ENCODE data around the gene CTSW.
A peak's percentile ranks its signal among the peaks of the same experiment; 100 is the strongest.

Gene CTSW

DNA sequence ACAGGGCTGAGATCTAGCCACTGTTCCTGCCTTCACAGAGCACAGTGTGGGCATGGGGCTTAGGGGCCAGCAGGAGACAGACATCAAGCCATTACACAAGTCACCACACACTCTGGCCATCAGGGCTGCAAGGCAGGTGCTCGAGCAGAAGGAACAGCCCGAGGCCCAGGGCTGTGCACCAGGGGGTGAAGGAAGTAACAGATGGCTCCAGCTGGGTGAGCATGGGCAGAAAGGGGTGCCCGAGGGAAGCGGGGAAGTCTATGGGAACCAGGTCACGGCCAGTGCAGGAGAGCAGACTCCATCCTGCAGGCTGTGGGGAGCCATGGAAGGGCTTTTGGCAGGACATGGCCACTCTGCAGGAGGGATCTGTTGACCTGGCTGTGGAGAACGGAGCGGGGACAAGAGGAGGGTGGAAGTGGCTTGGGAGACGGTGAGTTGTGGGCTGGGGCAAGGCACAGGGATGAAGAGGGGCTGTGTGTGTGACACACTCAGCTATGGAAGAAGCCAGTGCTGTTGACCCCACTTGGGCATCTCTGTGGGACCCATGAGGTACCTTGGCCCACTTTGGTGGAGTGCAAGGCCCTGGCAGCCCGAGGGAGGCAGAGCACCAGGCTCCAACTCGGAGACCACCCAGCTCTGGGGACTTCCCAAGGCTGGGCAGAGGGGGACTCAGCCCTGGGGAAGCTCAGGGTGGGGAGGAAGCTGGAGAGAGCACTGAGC lies 35.6 kb downstream of the CTSW start:
- Histone ChIP-seq H3K4me3 (no peak overlapping the region), H3K9ac (ENCODE audit: insufficient read length) (no peak overlapping the region), H3K27ac (no peak overlapping the region), H3K9me3 (ENCODE audit: low read depth, low read length) (no peaks in the 10 kb centered on the region), H3K36me3 (ENCODE audit: insufficient read depth, low read length) (no peaks in the 10 kb centered on the region)
- TF ChIP-seq EZH2 (IDR thresholded peaks at IDR 0.05) (no peak), FOXP2 (optimal IDR thresholded peaks at IDR 0.05; ENCODE audit: control extremely low read depth, extremely low read length, insufficient read depth) (no peak), POLR2AphosphoS5 (IDR thresholded peaks at IDR 0.05; ENCODE audit: borderline replicate concordance, low read depth, low read length) (no peak)
- no peak for DNase-seq (ENCODE audit: low read depth, low spot score)

DNA sequence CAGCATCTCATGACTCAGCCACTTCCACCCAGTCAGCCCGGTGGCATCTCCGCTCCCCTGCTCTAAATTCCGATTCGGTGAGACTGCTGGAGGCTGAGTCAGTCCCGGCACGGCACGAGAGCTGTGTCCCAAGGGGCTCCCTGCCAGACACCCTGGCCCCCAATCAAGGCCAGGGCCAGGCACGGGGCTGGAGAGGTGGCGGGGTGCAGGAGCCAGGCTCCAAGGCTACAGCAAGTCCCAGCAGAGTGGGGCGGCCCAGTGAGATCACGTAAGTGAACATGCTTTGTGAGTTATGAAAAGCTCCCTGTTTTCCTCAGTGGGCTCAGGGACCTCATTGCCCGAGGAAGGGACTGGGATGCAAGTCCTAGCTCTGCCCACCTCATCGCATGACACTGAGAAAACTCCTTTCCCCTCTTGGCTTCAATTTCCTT lies 36.2 kb downstream of the CTSW start:
- no peak overlapping the region for H3K4me3 ChIP-seq
- no peak for DNase-seq (ENCODE audit: low read depth, low spot score)
- H3K9ac ChIP-seq (ENCODE audit: insufficient read length): no peak overlapping the region
- H3K36me3 ChIP-seq (ENCODE audit: insufficient read depth, low read length): no peaks in the 10 kb centered on the region
- H3K9me3 ChIP-seq (ENCODE audit: low read depth, low read length): no peaks in the 10 kb centered on the region
- H3K27ac ChIP-seq: peak overlapping the region; percentile 26; the same call in 1 of the 2 replicates
- TF ChIP-seq POLR2AphosphoS5 (IDR thresholded peaks at IDR 0.05; ENCODE audit: borderline replicate concordance, low read depth, low read length): no peak
- no peak for TF ChIP-seq FOXP2 (optimal IDR thresholded peaks at IDR 0.05; ENCODE audit: control extremely low read depth, extremely low read length, insufficient read depth)
- TF ChIP-seq EZH2 (IDR thresholded peaks at IDR 0.05): no peak

DNA sequence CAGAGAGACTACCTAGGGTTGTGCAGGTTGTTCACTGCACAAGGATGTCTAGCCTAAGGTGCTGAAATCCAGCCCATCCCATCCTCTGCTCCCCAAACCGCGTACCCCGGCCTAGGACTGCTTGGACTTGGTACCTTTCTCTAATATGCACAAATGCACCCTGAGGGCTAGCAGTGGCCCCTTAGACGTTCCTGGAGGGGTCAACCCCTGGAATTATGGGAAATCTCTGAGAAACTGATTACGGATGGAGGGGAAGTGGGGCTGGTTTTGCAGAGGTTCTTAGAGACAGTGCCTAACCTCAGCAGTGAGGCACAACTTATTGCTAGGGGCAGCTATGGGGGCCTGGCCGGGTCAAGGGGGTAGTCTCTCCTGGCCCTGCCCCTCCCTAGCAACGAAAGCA lies 36.8 kb downstream of the CTSW start:
- H3K4me3 ChIP-seq: no peak overlapping the region
- no peaks in the 10 kb centered on the region for H3K36me3 ChIP-seq (ENCODE audit: insufficient read depth, low read length)
- no peak overlapping the region for H3K27ac ChIP-seq
- no peak for DNase-seq (ENCODE audit: low read depth, low spot score)
- H3K9me3 ChIP-seq (ENCODE audit: low read depth, low read length): no peaks in the 10 kb centered on the region
- TF ChIP-seq EZH2 (IDR thresholded peaks at IDR 0.05): no peak
- TF ChIP-seq FOXP2 (optimal IDR thresholded peaks at IDR 0.05; ENCODE audit: control extremely low read depth, extremely low read length, insufficient read depth): no peak
- TF ChIP-seq POLR2AphosphoS5 (IDR thresholded peaks at IDR 0.05; ENCODE audit: borderline replicate concordance, low read depth, low read length): no peak
- H3K9ac ChIP-seq (ENCODE audit: insufficient read length): no peak overlapping the region

DNA sequence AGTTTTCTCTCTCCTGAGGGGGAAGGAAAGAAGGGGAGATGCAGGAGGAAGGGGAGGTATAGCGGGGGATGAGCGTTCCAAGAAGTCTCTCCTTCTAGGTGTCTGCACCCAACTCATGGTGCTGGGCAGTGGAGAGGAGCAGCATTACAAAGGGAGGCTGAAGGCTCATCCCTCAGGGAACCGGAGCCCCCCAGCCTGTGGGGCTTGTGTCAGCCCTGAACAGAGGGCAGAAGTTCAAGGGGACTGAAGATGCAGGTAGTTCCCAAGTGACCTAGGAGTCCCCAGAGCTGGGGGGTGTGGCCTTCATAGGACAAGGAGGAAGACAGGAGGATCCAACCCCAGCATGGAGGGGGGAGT lies 37.4 kb downstream of the CTSW start:
- H3K9ac ChIP-seq (ENCODE audit: insufficient read length): no peak overlapping the region
- H3K27ac ChIP-seq: no peak overlapping the region
- H3K36me3 ChIP-seq (ENCODE audit: insufficient read depth, low read length): no peaks in the 10 kb centered on the region
- no peak overlapping the region for H3K4me3 ChIP-seq
- no peaks in the 10 kb centered on the region for H3K9me3 ChIP-seq (ENCODE audit: low read depth, low read length)
- no peak for DNase-seq (ENCODE audit: low read depth, low spot score)
- no peak for TF ChIP-seq EZH2 (IDR thresholded peaks at IDR 0.05)
- no peak for TF ChIP-seq FOXP2 (optimal IDR thresholded peaks at IDR 0.05; ENCODE audit: control extremely low read depth, extremely low read length, insufficient read depth)
- TF ChIP-seq POLR2AphosphoS5 (IDR thresholded peaks at IDR 0.05; ENCODE audit: borderline replicate concordance, low read depth, low read length): no peak

DNA sequence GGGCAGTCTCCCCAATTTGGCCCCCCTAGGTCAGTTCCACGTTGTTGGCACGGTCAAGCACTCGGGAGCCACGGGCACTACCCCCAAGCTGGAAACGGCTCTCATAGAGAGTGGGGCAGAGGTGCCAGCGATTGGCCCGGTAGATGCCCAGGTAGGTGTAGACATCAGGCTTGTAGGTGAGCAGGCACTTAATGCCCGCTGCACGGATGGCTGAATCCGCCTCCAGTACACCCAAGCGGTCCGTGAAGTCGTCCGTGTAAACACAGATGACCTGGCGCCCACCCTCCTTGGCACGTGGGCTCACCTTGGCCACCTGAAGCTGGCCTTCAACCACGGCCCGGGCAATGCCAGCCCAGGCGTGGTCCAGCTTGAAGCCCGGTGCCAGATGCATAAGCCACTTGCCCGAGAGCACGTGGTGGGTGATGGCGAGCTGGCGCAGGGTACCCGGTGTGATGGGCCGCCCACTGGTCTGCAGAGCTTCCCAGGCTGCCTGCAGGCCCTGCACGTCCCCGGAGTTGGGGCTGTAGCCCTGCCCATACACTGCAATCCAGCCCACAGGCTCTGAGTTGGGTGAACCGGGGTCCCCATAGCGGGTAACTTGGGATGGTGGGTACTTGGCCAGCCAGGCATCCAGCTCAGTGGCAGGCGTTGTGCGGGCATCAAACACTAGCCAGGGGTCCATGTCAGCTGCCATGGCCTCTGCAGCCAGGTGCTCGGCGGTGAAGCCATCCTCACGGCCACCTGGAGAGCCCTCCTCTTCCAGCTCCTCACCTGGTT lies 38.0 kb downstream of the CTSW start:
- Histone ChIP-seq H3K36me3 (ENCODE audit: insufficient read depth, low read length) (no peaks in the 10 kb centered on the region; the same call in 1 of the 2 replicates), H3K9me3 (ENCODE audit: low read depth, low read length) (no peaks in the 10 kb centered on the region), H3K9ac (ENCODE audit: insufficient read length) (peak overlapping the region; percentile 97), H3K27ac (no peak overlapping the region), H3K4me3 (peak overlapping the region; percentile 98)
- DNase-seq (ENCODE audit: low read depth, low spot score): no peak
- TF ChIP-seq POLR2AphosphoS5 (IDR thresholded peaks at IDR 0.05; ENCODE audit: borderline replicate concordance, low read depth, low read length): no peak; the same call in 1 of the 2 replicates
- TF ChIP-seq EZH2 (IDR thresholded peaks at IDR 0.05): no peak
- no peak for TF ChIP-seq FOXP2 (optimal IDR thresholded peaks at IDR 0.05; ENCODE audit: control extremely low read depth, extremely low read length, insufficient read depth)

DNA sequence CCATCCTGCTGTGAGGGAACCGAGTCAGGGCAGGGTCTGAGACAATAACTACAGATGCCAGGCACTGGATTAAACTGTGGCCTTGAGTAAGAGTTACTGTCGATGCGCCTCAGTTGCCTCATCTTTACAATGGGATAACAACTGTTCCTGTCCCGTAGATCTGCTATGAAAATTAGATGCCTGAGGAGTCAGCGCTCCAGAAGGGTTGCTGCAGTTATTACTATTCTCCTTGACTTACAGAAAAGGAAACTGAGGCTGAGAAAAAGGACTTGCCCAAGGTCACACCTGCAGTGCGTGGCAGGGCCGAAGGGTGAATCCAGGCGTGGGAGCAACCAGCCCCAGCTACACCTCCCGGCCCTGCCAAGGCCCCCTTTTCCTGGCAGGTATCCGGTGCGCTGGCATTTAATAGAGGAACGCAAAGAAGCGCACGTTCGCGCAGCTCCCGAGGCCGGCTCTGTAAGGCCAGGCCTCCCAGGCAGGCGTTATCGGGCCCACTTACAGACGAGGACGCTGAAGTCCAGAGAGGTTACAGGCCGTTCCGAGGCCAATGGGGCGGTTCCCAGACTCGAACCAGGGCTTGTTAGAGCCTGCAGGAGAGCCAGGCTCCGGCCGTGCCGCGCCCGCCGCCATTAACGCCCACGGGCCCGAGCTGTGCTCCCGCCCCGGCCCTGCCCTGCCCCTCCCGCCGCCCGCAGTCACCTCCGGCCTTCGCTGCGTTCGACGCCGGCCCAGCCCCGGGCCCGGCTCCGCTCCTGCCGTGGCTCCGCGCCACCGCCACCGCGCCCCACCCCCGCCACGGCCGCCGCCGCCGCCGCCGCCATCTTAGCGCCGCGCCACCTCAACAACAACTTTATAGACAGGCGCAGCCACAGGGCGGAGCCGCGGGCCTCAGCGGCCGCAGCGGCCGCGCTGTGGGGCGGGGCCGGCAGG lies 38.8 kb downstream of the CTSW start, which contains the start of gene C11orf68:
Gene C11orf68, minus strand, starts transcription at position 852 of the 930 bp plus-strand sequence. Its CDS starts 31 bp downstream, at position 821.
- H3K9ac ChIP-seq (ENCODE audit: insufficient read length): peak within 1 kb of the TSS; percentile 97
- H3K9me3 ChIP-seq (ENCODE audit: low read depth, low read length): no peaks in the 10 kb centered on the region
- H3K36me3 ChIP-seq (ENCODE audit: insufficient read depth, low read length): no peaks in the 10 kb centered on the region; the same call in 1 of the 2 replicates
- peak within 1 kb of the TSS; percentile 85 for H3K27ac ChIP-seq
- TF ChIP-seq POLR2AphosphoS5 (IDR thresholded peaks at IDR 0.05; ENCODE audit: borderline replicate concordance, low read depth, low read length) (no peak), EZH2 (IDR thresholded peaks at IDR 0.05) (no peak), FOXP2 (optimal IDR thresholded peaks at IDR 0.05; ENCODE audit: control extremely low read depth, extremely low read length, insufficient read depth) (no peak)
- DNase-seq (ENCODE audit: low read depth, low spot score): no peak
- peak within 1 kb of the TSS; percentile 98 for H3K4me3 ChIP-seq

DNA sequence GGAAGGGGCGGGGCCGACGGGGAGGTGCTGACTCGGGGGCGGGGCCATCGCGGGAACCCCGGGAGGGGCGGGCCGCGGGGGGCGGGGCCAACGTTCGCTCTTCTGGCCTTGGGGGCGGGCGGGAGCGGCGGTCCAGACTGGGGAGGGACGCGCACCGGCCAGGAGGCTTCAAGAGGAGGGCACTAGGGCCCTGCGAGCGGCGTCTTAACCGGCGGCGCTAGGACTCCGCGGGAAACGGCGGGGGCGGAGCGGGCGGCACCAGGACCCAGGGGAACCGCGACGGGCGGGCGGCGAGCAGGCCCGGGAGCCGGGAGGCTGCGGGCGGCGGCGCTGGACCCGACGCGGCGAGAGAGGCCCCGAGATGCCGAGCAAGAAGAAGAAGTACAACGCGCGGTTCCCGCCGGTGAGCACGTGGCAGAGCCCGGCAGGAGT lies 39.5 kb downstream of the CTSW start, which contains the start of gene DRAP1:
Gene DRAP1, plus strand, starts transcription at position 286 of the 432 bp plus-strand sequence. Its CDS starts 76 bp downstream, at position 362.
- peak; percentile 36; the same call in 1 of the 2 replicates for TF ChIP-seq POLR2AphosphoS5 (IDR thresholded peaks at IDR 0.05; ENCODE audit: borderline replicate concordance, low read depth, low read length)
- no peak for TF ChIP-seq EZH2 (IDR thresholded peaks at IDR 0.05)
- TF ChIP-seq FOXP2 (optimal IDR thresholded peaks at IDR 0.05; ENCODE audit: control extremely low read depth, extremely low read length, insufficient read depth): no peak
- Histone ChIP-seq H3K4me3 (peak within 1 kb of the TSS; percentile 98), H3K9me3 (ENCODE audit: low read depth, low read length) (no peaks in the 10 kb centered on the region), H3K9ac (ENCODE audit: insufficient read length) (peak within 1 kb of the TSS; percentile 97), H3K36me3 (ENCODE audit: insufficient read depth, low read length) (no peaks in the 10 kb centered on the region; the same call in 1 of the 2 replicates), H3K27ac (peak within 1 kb of the TSS; percentile 85)
- DNase-seq (ENCODE audit: low read depth, low spot score): peak; percentile 61
